Activated effector memory CD4-positive, alpha-beta T cell treated with Interleukin-2 at 50 U/mL for 16 hours (primary cell): ENCODE data around the gene ZNF841.
"Not testable (repeated sequence)": the region's sequence is repeated elsewhere in the genome, so short reads cannot be mapped to it uniquely, and the experiment has no call there.

Experiments used
- DNase-seq: peaks from one replicate; pipeline ENCODE4 v3.0.0-alpha.2; 2020

Gene ZNF841

DNA sequence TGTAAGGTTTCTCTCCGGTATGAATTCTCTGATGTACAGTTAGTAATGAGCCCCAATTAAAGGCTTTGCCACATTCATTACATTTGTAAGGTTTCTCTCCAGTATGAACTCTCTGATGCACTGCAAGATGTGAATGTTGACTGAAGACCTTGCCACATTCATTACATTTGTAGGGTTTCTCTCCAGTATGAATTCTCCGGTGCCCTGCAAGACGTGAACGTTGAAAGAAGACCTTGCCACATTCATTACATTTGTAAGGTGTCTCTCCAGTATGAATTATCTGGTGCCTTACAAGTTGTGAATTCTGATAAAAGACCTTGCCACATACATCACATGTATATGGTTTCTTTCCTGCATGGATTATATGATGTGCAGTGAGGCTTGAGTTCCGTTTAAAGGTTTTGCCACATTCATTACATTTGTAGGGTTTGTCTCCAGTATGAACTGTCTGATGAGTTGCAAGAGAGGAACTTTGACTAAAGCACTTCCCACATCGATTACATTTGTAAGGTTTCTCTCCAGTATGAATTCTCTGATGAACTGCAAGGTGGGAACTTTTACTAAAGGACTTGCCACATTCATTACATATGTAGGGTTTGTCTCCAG is 29.2 kb downstream of the ZNF841 start:
- DNase-seq = no peak

DNA sequence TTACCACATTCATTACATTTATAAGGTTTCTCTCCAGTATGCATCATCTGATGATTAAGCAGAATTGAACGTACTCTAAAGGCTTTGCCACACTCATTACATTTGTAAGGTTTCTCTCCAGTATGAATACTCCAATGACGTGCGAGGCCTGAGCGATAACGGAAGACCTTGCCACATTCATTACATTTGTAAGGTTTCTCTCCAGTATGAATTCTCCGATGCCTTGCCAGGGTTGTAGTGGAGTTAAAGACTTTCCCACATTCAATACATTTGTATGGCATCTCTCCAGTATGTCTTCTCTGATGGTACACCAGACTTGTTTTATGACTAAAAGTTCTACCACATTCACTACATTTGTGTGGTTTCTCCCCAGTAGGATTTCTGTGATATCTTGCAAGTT is 30.2 kb downstream of the ZNF841 start:
- DNase-seq = no peak

DNA sequence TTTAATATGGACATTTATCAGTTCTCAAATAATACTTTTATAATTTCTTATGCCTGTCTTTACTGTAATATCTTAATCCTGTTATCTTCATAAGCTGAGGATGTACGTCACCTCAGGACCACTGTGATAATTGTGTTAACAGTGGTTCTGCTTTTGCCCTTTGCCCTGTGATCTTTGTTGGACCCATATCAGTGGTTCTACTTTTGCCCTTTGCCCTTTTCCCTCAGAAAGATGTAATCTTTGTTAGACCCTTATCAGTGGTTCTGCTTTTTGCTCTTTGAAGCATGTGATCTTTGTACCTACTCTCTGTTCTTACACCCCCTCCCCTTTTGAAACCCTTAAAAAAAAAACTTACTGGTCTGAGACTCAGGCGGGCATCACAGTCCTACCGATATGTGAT is 39.1 kb downstream of the ZNF841 start:
- DNase-seq = not testable (repeated sequence)

DNA sequence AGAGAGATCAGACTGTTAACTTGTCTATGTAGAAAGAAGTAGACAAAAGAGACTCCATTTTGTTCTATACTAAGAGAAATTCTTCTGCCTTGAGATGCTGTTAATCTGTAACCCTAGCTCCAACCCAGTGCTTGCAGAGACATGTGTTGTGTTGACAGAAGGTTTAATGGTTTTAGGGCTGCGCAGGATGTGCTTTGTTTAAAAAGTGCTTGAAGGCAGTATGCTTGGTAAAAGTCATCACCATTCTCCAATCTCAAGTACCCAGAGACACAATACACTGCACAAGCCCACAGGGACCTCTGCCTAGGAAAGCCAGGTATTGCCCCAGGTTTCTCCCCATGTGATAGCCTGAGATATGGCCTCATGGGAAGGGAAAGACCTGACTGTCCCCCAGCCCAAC is 43.8 kb downstream of the ZNF841 start:
- DNase-seq = not testable (repeated sequence)

DNA sequence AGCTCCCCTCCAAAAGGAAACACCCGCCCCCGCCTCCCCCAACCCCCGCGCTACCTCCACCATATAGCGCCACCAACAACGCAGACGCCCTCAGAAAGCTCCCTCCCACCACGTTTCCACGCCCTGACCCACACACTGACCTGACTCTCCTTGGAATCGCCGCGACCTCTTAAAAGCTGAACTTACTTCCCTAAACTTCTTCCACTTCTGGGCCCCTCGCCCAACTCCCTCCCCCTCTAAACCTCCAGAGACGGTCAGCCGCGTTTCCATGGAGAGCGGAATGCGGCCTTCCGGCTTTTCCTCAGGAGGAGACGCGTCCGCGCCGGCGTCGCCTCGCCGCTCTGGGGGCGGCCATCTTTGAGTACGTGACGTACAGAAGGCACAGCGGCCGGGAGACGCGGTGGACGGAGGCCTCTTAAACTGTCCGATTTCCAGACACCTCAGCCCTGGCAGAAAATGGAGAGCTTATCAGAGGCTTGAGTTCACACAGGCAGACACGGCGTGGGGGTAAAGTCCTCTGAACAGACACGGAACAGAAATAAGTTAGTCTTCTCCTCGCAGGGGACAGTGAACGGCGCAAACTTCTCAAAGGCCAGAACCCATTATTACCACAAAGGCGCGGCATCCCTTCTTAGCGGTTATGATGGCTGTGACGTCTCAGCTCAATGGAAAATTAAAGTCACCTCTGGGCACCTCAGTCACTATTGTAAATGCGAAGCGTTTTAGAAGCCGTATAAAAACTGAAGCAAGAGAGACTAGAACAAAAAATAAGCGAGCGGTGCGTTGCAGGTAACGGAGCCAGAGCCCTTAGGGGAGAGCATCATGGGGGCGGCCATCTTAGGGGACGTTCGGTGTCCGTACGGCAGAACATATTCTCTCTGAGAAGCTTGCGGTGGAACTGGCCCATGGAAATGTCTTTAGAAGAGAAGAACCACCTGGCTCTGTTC is 46.7 kb downstream of the ZNF841 start, which contains the start of gene ZNF432:
TSS of gene ZNF432 (minus strand) at position 284 of the 947 bp plus-strand sequence. CDS start 1,970 bp downstream, outside the sequence.
- DNase-seq = peak; percentile 76

DNA sequence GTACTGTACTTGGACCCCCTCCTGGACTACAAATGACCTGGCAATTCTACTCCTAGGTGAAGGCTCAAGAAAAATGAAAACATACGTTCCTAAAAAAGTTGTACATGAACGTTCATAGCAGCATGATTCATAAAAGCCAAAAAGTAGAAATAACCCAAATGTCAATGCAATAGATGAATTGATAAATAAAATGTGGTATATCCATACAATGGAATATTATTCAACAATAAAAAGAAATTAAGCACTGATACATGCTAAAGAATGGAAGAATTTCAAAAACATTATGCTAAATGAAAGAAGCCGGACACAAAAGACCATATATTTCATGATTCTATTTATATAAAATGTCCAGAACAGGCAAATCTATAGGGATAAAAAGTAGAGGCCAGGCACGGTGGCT is 56.4 kb downstream of the ZNF841 start:
- DNase-seq = no peak

DNA sequence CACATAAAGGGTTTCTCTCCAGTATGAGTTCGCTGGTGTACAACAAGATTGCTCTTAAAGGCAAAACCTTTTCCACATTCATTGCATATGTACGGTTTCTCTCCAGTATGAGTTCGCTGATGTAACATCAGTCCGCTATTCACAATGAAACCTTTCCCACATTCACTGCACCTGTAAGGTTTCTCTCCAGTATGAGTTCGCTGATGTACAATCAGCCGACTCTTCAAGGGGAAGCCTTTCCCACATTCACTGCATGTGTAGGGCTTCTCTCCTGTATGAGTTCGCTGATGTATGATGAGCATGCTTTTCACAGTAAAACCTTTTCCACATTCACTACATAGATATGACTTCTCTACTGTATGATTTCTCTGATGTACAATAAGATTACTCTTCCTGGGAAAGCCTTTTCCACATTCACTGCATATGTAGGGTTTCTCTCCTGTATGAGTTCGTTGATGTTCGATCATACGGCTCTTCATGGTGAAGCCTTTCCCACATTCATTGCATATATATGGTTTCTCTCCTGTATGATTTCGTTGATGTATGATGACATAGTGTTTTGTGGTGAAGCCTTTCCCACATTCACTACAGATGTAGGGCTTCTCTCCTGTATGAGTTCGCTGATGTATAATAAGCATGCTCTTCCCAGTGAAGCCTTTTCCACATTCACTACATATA is 61.4 kb downstream of the ZNF841 start:
- DNase-seq = no peak

DNA sequence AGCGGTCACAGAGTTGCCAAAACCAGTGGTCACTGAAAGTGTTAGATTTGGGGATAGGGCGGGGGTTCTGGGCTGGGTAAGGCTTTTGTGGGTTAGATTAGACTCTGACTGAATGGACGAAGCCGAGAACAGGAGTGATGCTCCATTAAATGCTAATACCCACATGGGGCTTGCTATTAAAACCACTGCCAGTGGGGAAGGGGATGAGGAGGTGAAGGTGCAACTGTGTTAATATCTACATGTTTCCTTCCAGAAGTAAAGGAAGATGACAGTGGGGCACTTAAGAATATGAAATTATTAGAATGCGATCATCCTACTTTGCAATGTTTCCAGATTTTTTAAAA is 66.8 kb downstream of the ZNF841 start:
- no peak for DNase-seq

DNA sequence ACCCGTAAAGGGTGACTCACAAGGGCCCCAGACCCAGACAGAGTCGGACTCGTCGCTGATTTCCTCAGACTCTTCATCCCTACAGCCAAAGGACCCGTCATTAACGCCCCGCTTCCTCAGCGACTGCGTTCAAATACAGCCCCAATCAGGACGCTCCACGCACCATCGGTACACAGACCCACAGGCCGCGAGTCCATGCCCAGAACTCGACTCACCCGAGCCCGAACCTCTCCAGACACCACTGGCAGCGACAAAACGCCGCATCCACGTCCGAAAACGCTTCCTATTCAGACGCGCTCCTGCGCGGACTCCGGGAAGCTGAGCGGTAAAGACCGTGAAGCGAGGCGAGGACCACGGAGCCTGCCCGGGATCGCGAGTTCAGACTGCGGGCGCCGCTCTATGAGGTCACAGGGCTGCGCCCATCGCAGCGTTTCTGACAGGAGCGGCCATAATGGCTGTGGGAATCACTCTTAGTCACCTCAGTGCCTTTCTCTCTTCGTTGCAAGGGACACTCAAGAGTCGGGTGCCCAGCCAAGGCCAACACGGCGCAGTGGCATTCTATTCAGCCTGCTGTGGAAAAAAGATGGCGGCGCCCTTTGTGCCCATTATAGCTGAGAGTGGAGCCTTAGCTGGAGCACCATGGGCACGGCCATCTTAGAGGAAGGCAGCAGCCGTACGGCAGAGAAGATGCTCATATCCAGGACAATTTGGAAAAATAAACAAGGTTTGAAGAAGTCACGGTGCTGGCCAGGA is 67.4 kb downstream of the ZNF841 start, which contains the start of gene ZNF614:
TSS of gene ZNF614 (minus strand) at position 353 of the 753 bp plus-strand sequence. CDS start 2,634 bp downstream, outside the sequence.
- DNase-seq = peak; percentile 75

DNA sequence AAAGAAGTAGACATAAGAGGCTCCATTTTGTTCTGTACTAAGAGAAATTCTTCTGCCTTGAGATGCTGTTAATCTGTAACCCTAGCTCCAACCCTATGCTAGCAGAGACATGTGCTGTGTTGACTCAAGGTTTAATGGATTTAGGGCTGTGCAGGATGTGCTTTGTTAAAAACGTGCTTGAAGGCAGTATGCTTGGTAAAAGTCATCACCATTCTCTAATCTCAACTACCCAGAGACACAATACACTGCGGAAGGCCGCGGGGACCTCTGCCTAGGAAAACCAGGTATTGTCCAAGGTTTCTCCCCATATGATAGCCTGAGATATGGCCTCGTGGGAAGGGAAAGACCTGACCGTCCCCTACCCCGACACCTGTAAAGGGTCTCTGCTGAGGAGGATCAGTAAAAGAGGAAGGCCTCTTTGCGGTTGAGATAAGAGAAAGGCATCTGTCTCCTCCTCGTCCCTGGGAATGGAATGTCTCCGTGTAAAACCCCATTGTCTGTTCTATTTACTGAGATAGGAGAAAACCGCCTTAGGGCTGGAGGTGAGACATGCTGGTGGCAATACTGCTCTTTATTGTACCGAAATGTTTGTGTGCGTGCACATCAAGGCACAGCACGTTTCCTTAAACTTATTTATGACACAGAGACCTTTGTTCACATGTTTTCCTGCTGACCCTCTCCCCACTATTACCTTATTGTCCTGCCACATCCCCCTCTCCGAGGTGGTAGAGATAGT is 69.1 kb downstream of the ZNF841 start:
- DNase-seq = not testable (repeated sequence)

DNA sequence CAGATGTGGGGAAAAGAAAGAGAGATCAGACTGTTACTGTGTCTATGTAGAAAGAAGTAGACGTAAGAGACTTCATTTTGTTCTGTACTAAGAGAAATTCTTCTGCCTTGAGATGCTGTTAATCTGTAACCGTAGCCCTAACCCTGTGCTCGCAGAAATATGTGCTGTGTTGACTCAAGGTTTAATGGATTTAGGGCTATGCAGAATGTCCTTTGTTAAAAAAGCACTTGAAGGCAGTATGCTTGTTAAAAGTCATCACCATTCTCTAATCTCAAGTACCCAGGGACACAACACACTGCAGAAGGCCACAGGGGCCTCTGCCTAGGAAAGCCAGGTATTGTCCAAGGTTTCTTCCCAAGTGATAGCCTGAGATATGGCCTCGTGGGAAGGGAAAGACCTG is 71.1 kb downstream of the ZNF841 start:
- not testable (repeated sequence) for DNase-seq

DNA sequence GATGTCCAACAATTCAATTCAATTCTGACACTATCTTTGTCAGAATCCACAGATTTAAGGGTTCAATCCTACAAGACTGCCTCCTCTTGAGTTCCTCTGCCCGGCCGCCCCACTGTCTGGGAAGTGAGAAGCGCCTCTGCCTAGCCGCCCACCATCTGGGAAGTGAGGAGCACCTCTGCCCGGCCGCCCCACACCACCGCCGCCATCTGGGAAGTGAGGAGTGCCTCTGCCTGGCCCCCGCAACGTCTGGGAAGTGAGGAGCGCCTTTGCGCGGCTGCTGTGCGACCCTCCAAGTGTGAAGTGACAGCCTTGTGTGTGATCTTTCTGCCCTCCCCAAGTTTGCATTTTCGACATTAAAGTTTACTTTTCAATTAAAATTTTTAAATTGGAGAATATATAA is 73.4 kb downstream of the ZNF841 start:
- no peak for DNase-seq

DNA sequence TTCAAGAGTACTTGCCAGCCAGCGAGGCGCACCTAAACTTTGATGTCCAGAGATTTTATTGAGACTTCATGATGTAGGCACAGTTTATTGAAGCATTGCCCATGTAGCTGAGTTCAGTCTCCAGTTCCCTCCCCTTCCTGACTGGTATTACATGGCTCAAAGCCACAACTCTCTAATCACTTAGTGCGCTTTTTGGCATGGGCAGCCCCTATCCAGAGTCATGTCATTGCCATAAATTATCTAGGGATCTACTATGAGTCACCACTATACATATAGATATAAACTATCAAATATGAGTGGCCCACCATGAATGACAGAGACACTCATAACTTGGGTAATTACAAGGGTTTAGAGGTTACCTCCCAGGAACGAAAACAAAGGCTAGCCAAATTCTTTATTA is 75.1 kb downstream of the ZNF841 start:
- DNase-seq = no peak
